ENCODE results near the gene RPS6KA2.
"Not testable (repeated sequence)": the region's sequence is repeated elsewhere in the genome, so short reads cannot be mapped to it uniquely, and the experiment has no call there.

RPS6KA2 gene

GRCh38 chr6:166645896-166646295, 18.8 kb upstream of the RPS6KA2 start:
- no peaks in the 10 kb centered on the region for H3K4me1 Mint-ChIP-seq
- peaks cover 6% of the 10 kb centered on the region for H3K36me3 Mint-ChIP-seq
- no peak overlapping the region for H3K27ac Mint-ChIP-seq
- H3K4me3 Mint-ChIP-seq: no peak overlapping the region
- H3K27me3 Mint-ChIP-seq: peaks cover 1% of the 10 kb centered on the region
- H3K9me3 Mint-ChIP-seq: peaks cover 5% of the 10 kb centered on the region

- H3K27ac Mint-ChIP-seq: no peak overlapping the region
- H3K9me3 Mint-ChIP-seq: peaks cover 5% of the 10 kb centered on the region
- H3K27me3 Mint-ChIP-seq: peaks cover 4% of the 10 kb centered on the region
- peaks cover 6% of the 10 kb centered on the region for H3K36me3 Mint-ChIP-seq
- peaks cover 8% of the 10 kb centered on the region for H3K4me1 Mint-ChIP-seq
- H3K4me3 Mint-ChIP-seq: no peak overlapping the region
These were observed 17.6 kb upstream of the RPS6KA2 start for GRCh38 chr6:166644681-166645080.

GRCh38 chr6:166643891-166644590, 17.0 kb upstream of the RPS6KA2 start:
- peaks cover 5% of the 10 kb centered on the region for H3K9me3 Mint-ChIP-seq
- no peak overlapping the region for H3K4me3 Mint-ChIP-seq
- H3K27me3 Mint-ChIP-seq: peaks cover 9% of the 10 kb centered on the region
- peaks cover 11% of the 10 kb centered on the region for H3K4me1 Mint-ChIP-seq
- H3K27ac Mint-ChIP-seq: no peak overlapping the region
- peaks cover 6% of the 10 kb centered on the region for H3K36me3 Mint-ChIP-seq

DNA sequence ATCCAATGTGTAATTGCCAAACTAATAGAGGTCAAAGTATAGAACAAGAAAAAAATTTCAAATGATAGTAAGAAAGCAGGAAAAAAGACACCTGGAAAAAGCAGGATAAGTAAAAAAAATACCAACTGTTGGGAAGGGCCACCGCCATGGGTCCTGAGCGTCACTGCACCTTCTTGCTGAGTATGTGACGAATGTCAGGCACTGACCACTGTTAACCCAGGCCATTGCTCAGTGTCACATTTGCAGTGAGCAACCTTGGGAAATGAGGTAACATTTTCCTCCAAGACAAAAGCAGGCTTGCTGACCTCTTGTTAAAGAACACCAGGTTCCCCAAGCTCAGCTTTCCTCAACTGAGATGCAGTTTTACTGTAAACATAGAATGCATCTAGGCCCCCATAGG, 15.6 kb upstream of the RPS6KA2 start:
- Mint-ChIP-seq H3K4me3 (no peak overlapping the region), H3K36me3 (peaks cover 6% of the 10 kb centered on the region), H3K27me3 (peaks cover 17% of the 10 kb centered on the region), H3K9me3 (peaks cover 5% of the 10 kb centered on the region), H3K4me1 (peaks cover 11% of the 10 kb centered on the region), H3K27ac (no peak overlapping the region)

DNA sequence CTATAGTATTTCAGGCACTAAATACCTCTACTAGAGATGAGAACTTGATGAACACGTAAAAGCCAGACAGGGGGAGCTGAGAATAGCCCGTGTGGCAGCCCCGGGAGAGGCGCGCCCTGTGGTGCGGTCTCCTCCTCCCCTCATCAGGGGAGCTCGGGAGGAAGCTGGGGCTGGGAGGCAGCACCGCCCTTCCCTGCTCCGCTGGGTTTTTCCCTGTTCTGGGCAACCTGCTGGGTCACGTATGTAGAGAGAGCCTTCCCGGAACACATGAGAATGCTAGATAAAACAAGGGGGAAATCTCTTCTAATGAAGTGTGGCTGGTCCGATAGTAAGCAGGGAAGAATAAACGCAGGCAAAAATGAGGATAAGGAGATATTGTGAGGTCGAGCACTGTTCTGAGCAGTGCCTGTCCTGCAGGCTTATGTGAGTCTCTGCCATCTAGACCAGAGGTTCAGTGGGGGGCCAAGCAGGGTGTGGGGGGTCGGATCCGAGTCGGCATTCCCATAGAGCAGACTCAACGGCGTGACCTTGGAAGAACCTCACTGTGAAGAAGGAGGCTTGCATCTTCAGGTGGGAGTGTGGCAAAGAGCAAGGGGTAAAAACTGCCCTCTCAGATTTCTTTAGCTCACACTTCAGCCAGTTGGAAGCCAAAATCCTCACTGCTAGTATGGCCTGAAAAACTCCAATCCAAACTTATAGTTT, 13.4 kb upstream of the RPS6KA2 start:
- no peak overlapping the region for H3K27ac Mint-ChIP-seq
- peaks cover 6% of the 10 kb centered on the region for H3K36me3 Mint-ChIP-seq
- peaks cover 11% of the 10 kb centered on the region for H3K4me1 Mint-ChIP-seq
- peaks cover 5% of the 10 kb centered on the region for H3K9me3 Mint-ChIP-seq
- no peak overlapping the region for H3K4me3 Mint-ChIP-seq
- H3K27me3 Mint-ChIP-seq: peaks cover 21% of the 10 kb centered on the region

GRCh38 chr6:166639921-166640320, 12.9 kb upstream of the RPS6KA2 start:
- H3K27me3 Mint-ChIP-seq: peaks cover 21% of the 10 kb centered on the region
- H3K9me3 Mint-ChIP-seq: peaks cover 5% of the 10 kb centered on the region
- peaks cover 11% of the 10 kb centered on the region for H3K4me1 Mint-ChIP-seq
- peaks cover 6% of the 10 kb centered on the region for H3K36me3 Mint-ChIP-seq
- H3K27ac Mint-ChIP-seq: no peak overlapping the region
- H3K4me3 Mint-ChIP-seq: no peak overlapping the region

GRCh38 chr6:166638573-166638964, 11.5 kb upstream of the RPS6KA2 start:
- Mint-ChIP-seq H3K27ac (no peak overlapping the region), H3K4me1 (peaks cover 11% of the 10 kb centered on the region), H3K9me3 (peaks cover 5% of the 10 kb centered on the region), H3K27me3 (peaks cover 21% of the 10 kb centered on the region), H3K4me3 (no peak overlapping the region), H3K36me3 (peaks cover 3% of the 10 kb centered on the region)

GRCh38 chr6:166637812-166638572, 10.9 kb upstream of the RPS6KA2 start:
- Mint-ChIP-seq H3K36me3 (peaks cover 2% of the 10 kb centered on the region), H3K4me3 (no peak overlapping the region), H3K27ac (no peak overlapping the region), H3K27me3 (peaks cover 21% of the 10 kb centered on the region), H3K9me3 (peaks cover 5% of the 10 kb centered on the region), H3K4me1 (peaks cover 11% of the 10 kb centered on the region)

DNA sequence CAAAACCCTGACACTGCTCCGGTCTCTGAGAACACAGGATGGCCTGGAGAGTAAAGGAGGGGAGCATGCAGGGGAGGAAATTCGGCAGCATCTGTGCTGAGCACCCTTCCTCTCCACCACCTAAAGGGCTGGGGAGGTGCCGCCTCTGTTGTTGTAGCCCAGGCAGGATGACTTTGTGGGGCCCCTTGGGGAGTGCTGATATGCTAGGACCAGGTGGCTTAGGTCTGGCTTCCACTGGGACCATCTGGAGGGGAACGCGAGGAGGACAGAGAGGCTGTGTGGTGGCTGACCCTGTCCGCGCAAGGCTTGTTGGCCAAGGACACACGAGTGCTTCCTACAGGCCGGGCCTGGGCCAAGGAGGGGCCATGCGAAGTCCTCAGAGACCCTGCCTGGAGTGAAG, 9.9 kb upstream of the RPS6KA2 start:
- Mint-ChIP-seq H3K27me3 (peaks cover 21% of the 10 kb centered on the region), H3K36me3 (no peaks in the 10 kb centered on the region), H3K4me1 (peaks cover 11% of the 10 kb centered on the region), H3K9me3 (no peaks in the 10 kb centered on the region), H3K27ac (no peak overlapping the region), H3K4me3 (no peak overlapping the region)

GRCh38 chr6:166636191-166636933, 9.3 kb upstream of the RPS6KA2 start:
- no peak overlapping the region for H3K27ac Mint-ChIP-seq
- no peaks in the 10 kb centered on the region for H3K36me3 Mint-ChIP-seq
- H3K4me1 Mint-ChIP-seq: peaks cover 11% of the 10 kb centered on the region
- no peak overlapping the region for H3K4me3 Mint-ChIP-seq
- H3K27me3 Mint-ChIP-seq: peaks cover 21% of the 10 kb centered on the region
- no peaks in the 10 kb centered on the region for H3K9me3 Mint-ChIP-seq

DNA sequence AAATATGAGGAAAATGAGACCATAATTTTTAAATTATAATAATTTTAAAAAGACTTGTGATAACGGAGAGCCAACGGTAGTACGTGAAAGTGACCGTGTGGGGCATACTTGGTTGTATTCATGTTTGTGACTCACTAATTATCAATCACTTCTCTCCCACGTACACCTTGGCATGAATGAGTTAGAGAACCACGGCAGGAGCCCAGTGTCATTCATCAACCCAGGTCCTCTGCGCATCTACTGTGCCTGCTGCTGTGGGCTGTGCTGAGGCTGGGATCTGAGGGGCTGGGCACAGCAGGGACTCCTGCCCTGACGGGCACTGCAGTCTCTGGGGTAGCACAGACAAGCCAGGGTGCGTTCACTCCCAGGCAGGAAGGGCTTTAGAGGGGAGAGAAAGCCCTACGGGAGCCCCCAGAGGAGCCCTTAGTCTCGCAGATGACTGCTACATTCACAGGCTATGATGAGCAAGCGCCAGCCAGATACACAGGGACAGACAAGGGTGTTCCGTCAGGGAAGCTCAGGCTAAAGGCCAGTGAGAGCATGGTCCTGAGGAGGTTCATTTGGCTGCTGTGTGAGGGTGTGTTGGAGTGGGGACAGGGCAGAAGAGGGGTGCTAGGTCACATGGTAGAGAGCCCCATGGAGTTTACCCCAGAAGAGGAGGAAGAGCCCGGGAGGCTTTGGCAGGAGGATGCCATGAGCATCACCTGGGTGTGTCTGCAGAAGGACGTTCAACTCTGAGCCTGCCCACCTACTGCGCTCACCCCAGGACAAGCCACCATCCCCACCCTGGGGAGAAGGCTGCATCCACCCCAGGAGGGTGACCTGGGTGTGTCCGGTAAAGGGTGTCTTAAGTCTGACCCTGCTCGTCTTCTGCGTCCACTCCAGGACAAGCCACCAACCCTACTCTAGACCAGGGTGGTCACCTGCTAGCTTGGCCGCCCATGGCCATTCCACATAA, 8.2 kb upstream of the RPS6KA2 start:
- peaks cover 9% of the 10 kb centered on the region for H3K4me1 Mint-ChIP-seq
- no peaks in the 10 kb centered on the region for H3K9me3 Mint-ChIP-seq
- H3K36me3 Mint-ChIP-seq: no peaks in the 10 kb centered on the region
- H3K27me3 Mint-ChIP-seq: peaks cover 19% of the 10 kb centered on the region
- no peak overlapping the region for H3K27ac Mint-ChIP-seq
- H3K4me3 Mint-ChIP-seq: no peak overlapping the region

- H3K27ac Mint-ChIP-seq, H3K9me3 Mint-ChIP-seq, H3K36me3 Mint-ChIP-seq, H3K4me3 Mint-ChIP-seq, H3K4me1 Mint-ChIP-seq: not testable (repeated sequence)
- peaks cover 16% of the 10 kb centered on the region for H3K27me3 Mint-ChIP-seq
These were observed 7.5 kb upstream of the RPS6KA2 start for GRCh38 chr6:166634581-166634980.

DNA sequence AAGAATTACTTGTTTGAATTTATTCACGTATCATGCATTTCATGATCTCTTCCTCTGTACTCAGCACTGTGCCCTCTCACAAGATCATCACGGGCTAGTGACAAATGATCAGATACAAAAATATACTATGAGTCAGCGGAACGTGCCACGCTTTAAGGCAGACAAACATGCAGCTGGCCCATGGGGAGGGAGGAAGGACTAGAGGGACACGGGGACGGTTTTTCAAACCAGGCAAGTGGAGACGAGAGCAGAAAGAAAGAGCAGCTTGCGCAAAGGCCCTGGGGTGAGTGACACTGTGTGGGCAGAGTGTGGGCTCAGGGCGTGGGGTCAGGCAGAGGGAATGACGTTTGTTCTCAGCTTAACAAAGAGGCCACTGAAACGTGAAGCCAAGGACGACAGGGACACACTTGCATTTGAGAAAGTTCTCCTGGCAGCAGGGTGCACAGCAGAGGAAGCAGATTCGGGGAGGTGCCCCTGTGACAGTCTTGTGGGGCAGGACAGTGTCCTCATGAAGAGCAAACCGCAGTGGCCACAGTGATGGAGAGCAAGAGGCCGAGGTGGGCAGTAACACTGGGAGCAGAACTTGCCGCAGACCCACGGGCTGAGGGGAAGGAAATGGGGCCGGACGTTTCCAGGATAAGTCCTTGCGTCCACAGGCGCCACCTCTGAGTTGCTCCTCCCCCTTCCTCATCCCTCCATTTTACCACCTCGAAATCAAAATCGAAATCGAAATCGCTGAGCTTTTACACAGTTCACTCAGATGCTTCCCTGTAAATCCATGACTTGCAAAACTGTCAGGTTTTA, 6.9 kb upstream of the RPS6KA2 start:
- Mint-ChIP-seq H3K27ac (no peak overlapping the region), H3K9me3 (no peaks in the 10 kb centered on the region), H3K27me3 (peaks cover 11% of the 10 kb centered on the region), H3K4me1 (no peaks in the 10 kb centered on the region), H3K4me3 (no peak overlapping the region), H3K36me3 (no peaks in the 10 kb centered on the region)

DNA sequence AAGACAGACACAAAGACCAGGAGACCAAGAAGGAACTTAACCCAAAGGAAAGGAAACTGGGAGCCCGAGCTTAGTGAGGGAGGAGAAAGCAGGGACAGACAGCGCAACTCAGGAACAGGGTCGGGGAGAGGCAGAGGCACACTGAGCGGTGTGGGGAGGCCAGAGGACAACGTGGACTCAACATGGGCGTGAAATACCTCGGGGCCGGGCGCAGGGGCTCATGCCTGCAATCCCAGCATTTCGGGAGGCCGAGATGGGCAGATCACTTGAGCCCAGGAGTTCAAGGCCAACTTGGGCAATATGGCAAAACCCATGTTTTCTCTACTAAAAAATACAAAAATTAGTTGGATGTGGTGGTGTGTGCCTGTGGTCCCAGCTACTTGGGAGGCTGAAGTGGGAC, 5.7 kb upstream of the RPS6KA2 start:
- Mint-ChIP-seq H3K4me3 (no peak overlapping the region), H3K27ac (no peak overlapping the region), H3K4me1 (peaks cover 8% of the 10 kb centered on the region), H3K36me3 (no peaks in the 10 kb centered on the region), H3K27me3 (peaks cover 4% of the 10 kb centered on the region), H3K9me3 (no peaks in the 10 kb centered on the region)
